Stimulated activated CD8-positive, alpha-beta memory T cell treated with anti-CD3 and anti-CD28 coated beads, Interleukin-15, amount 100 ng/mL, for 48 hours (primary cell): Measurements from ENCODE around the gene KCNMA1.
"Not testable (repeated sequence)": the region's sequence is repeated elsewhere in the genome, so short reads cannot be mapped to it uniquely, and the experiment has no call there.

Experiments used
- DNase-seq, 2 donors: peaks; one replicate each; pipeline ENCODE4 v3.0.0-alpha.2; 2020; ENCODE audit warnings: low read depth in 2 of 2

KCNMA1 gene

GRCh38 chr10:77604941-77605351 lies 32.7 kb downstream of the KCNMA1 start:
- DNase-seq: no peak

- no peak for DNase-seq
These were observed 33.5 kb downstream of the KCNMA1 start for GRCh38 chr10:77604063-77604462.

GRCh38 chr10:77603534-77603927 lies 34.1 kb downstream of the KCNMA1 start:
- DNase-seq: no peak

GRCh38 chr10:77602913-77603533 lies 34.6 kb downstream of the KCNMA1 start:
- no peak for DNase-seq

- DNase-seq: no peak
These were observed 35.2 kb downstream of the KCNMA1 start for GRCh38 chr10:77602231-77602912.

GRCh38 chr10:77601488-77601887 lies 36.1 kb downstream of the KCNMA1 start:
- no peak for DNase-seq

GRCh38 chr10:77600640-77601039 lies 37.0 kb downstream of the KCNMA1 start:
- DNase-seq: no peak

- no peak for DNase-seq
These were observed 38.0 kb downstream of the KCNMA1 start for GRCh38 chr10:77599651-77600050.

- DNase-seq: no peak
These were observed 39.0 kb downstream of the KCNMA1 start for GRCh38 chr10:77598606-77599005.

- no peak for DNase-seq
These were observed 40.0 kb downstream of the KCNMA1 start for GRCh38 chr10:77597560-77597959.

GRCh38 chr10:77594471-77594783 lies 43.2 kb downstream of the KCNMA1 start:
- no peak for DNase-seq

- no peak for DNase-seq
These were observed 43.7 kb downstream of the KCNMA1 start for GRCh38 chr10:77593771-77594470.

- DNase-seq: no peak
These were observed 44.5 kb downstream of the KCNMA1 start for GRCh38 chr10:77592946-77593636.

GRCh38 chr10:77592510-77592909 lies 45.1 kb downstream of the KCNMA1 start:
- no peak for DNase-seq

GRCh38 chr10:77591238-77591880 lies 46.2 kb downstream of the KCNMA1 start:
- DNase-seq: no peak

GRCh38 chr10:77590344-77591237 lies 47.0 kb downstream of the KCNMA1 start:
- no peak for DNase-seq

GRCh38 chr10:77589703-77590102 lies 47.9 kb downstream of the KCNMA1 start:
- DNase-seq: not testable (repeated sequence)

- no peak for DNase-seq
These were observed 48.7 kb downstream of the KCNMA1 start for GRCh38 chr10:77588886-77589285.

- no peak for DNase-seq
These were observed 50.2 kb downstream of the KCNMA1 start for GRCh38 chr10:77587416-77587790.

- DNase-seq: no peak
These were observed 50.7 kb downstream of the KCNMA1 start for GRCh38 chr10:77586719-77587415.
